HepG2 (cell line): ENCODE results near the gene MXRA8. TPM values are rescaled to one million over a fixed set of nuclear protein-coding genes. Genes with fewer than 3 reads are reported as not detected.

Source experiments
- ETV6 ChIP-seq: sonication (generic); formaldehyde crosslinking; conservative IDR thresholded peaks from 2 replicates; pipeline ENCODE4 v1.4.0; 2020; ENCODE audit warnings: missing genetic modification reagents
- FOXO1 ChIP-seq: sonication (generic); formaldehyde crosslinking; IDR thresholded peaks from 2 replicates; pipeline ENCODE4 v1.4.0; 2020; ENCODE audit warnings: missing genetic modification reagents
- GLI4 ChIP-seq: sonication (generic); formaldehyde crosslinking; IDR thresholded peaks from 2 replicates; pipeline ENCODE4 v1.5.1; 2020; ENCODE audit warnings: missing genetic modification reagents, mild to moderate bottlenecking, moderate library complexity, borderline replicate concordance
- LRRFIP1 ChIP-seq: sonication (generic); formaldehyde crosslinking; conservative IDR thresholded peaks from 2 replicates; pipeline ENCODE4 v1.4.0; 2020; ENCODE audit warnings: missing genetic modification reagents
- SMAD9 ChIP-seq: sonication (generic); formaldehyde crosslinking; IDR thresholded peaks from 2 replicates; pipeline ENCODE4 v1.5.1; 2020; ENCODE audit warnings: mild to moderate bottlenecking, missing genetic modification reagents
- SNRNP70 ChIP-seq: fragments of 200-400 bp; formaldehyde crosslinking; IDR thresholded peaks from 2 replicates; pipeline ENCODE4 v1.6.1; 2017; ENCODE audit warnings: mild to moderate bottlenecking, low read depth, low read length, moderate library complexity
- SRY ChIP-seq: sonication (generic); formaldehyde crosslinking; IDR thresholded peaks from 2 replicates; pipeline ENCODE4 v1.8.0; 2022; ENCODE audit warnings: mild to moderate bottlenecking, missing genetic modification reagents
- U2AF1 ChIP-seq: fragments of 200-400 bp; formaldehyde crosslinking; optimal IDR thresholded peaks from 2 replicates; pipeline ENCODE3; 2017; ENCODE audit warnings: mild to moderate bottlenecking, low read depth, low read length
- U2AF2 ChIP-seq: fragments of 200-400 bp; formaldehyde crosslinking; IDR thresholded peaks from 2 replicates; pipeline ENCODE4 v1.6.1; 2017; ENCODE audit warnings: low read depth, mild to moderate bottlenecking, low read length
- ZBTB26 ChIP-seq: IDR thresholded peaks from 2 replicates; pipeline ENCODE4 v1.6.1; 2016; ENCODE audit warnings: missing compliant biosample characterization, missing genetic modification reagents, borderline replicate concordance
- ZBTB39 ChIP-seq: sonication (generic); formaldehyde crosslinking; IDR thresholded peaks from 2 replicates; pipeline ENCODE4 v1.5.0; 2020; ENCODE audit warnings: missing genetic modification reagents
- ZNF234 ChIP-seq: sonication (generic); formaldehyde crosslinking; conservative IDR thresholded peaks from 2 replicates; pipeline ENCODE4 v1.5.1; 2020; ENCODE audit warnings: mild to moderate bottlenecking, missing genetic modification reagents
- ZNF446 ChIP-seq: sonication (generic); formaldehyde crosslinking; IDR thresholded peaks from 2 replicates; pipeline ENCODE4 v1.5.0; 2020; ENCODE audit warnings: mild to moderate bottlenecking, missing genetic modification reagents
- ZNF687 ChIP-seq: sonication (generic); formaldehyde crosslinking; IDR thresholded peaks from 2 replicates; pipeline ENCODE4 v1.5.1; 2020; ENCODE audit warnings: mild to moderate bottlenecking, missing genetic modification reagents, moderate library complexity
- ZNF703 ChIP-seq: sonication (generic); formaldehyde crosslinking; IDR thresholded peaks from 2 replicates; pipeline ENCODE4 v1.5.1; 2020; ENCODE audit warnings: missing genetic modification reagents, mild to moderate bottlenecking, moderate library complexity, borderline replicate concordance
- ZNF775 ChIP-seq: sonication (generic); formaldehyde crosslinking; IDR thresholded peaks from 2 replicates; pipeline ENCODE4 v1.4.0; 2020; ENCODE audit warnings: missing genetic modification reagents, mild to moderate bottlenecking, moderate library complexity, borderline replicate concordance
- polyA plus RNA-seq, 8 experiments: library from polyadenylated mRNA; depleted of rRNA in 3 of 8; stranded (reverse) in 7 of 8; unstranded in 1 of 8; fragments of >200 nt; fragmentation: Illumina TruSeq in 4 of 8; extraction: Trizol in 4 of 8; gene quantifications; 2 replicates each; pipeline versions ENCODE4 v1.2.1 to v1.2.3, GENCODE V29; 2011 to 2016; ENCODE audit warnings: low read depth in 4 of 8, missing spikeins in 1 of 8, mixed read lengths in 1 of 8; ENCODE audit not compliant: insufficient read depth in 1 of 8
- total RNA-seq, 5 experiments: library from RNA; depleted of rRNA; stranded (reverse); fragments of >200 nt; fragmentation: Illumina TruSeq; extraction: Trizol; gene quantifications; 2 replicates each; pipeline ENCODE4 v1.2.3, GENCODE V29; 2016; ENCODE audit warnings: low read depth in 1 of 5

Gene MXRA8
- total and polyA plus RNA-seq, 2 of the 13 experiments (the other 11 are each of a cell fraction or from before 2014, with no cell fraction given) = 19.8 to 44.8 TPM

GRCh38 chr1:1358433-1359271 is at the start of gene MXRA8 (continued):
- TF ChIP-seq U2AF2 (no peak), U2AF1 (peak; percentile 21), SNRNP70 (no peak), FOXO1 (CRISPR knock-in tag) (peak; percentile 7; the same call in 1 of the 2 replicates), ZBTB39 (0 out of 2 replicates have a peak, but pooled peaks have one; percentile 23), ETV6 (no peak), SMAD9 (CRISPR knock-in tag) (no peak), LRRFIP1 (CRISPR knock-in tag) (no peak), ZNF775 (CRISPR knock-in tag) (no peak), ZBTB26 (CRISPR knock-in tag) (peak; percentile 75; the same call in 1 of the 2 replicates), ZNF687 (CRISPR knock-in tag) (peak; percentile 84), ZNF703 (CRISPR knock-in tag) (no peak), ZNF234 (CRISPR knock-in tag) (no peak), SRY (CRISPR knock-in tag) (0 out of 2 replicates have a peak, but pooled peaks have one; percentile 14), ZNF446 (CRISPR knock-in tag) (no peak), GLI4 (CRISPR knock-in tag) (no peak)
